K562 (cell line): ENCODE data around the gene GRIK3. TPM values are rescaled to one million over a fixed set of nuclear protein-coding genes. Genes with fewer than 3 reads are reported as not detected.

Source experiments
- ATAC-seq: fragments of 200-7000 bp; cut with Tn5 transposase; 3 replicates; pipeline ENCODE4 v1.9.1; 2020; ENCODE audit warnings: moderate library complexity
- BruUV-seq: library from RNA; stranded (reverse); fragments of 400-500 nt; replicated peaks from 2 replicates; lab custom pipeline; 2021; lab: Mats Ljungman, UMichigan
- CTCF ChIA-PET: fragments of 300-600 bp; formaldehyde crosslinking; extraction: SDS; loops from one replicate; lab custom pipeline; 2021; ENCODE audit warnings: low intra/inter-chr PET ratio; lab: Yijun Ruan, JAX
- POLR2A ChIA-PET: fragments of 300-600, 350-650 bp; sonication (Branson Sonifier 250); formaldehyde crosslinking; extraction: SDS; loops from one replicate; lab custom pipeline; 2021; ENCODE audit warnings: antibody characterized with exemption, inconsistent platforms; lab: Yijun Ruan, JAX
- DNase-seq, 4 experiments: peaks; one replicate each; pipeline versions ENCODE4 v3.0.0 to v3.0.0-alpha.2; 2011 to 2018; ENCODE audit warnings: low spot score in 3 of 4, mixed read lengths in 3 of 4; ENCODE audit errors: extremely low read depth in 1 of 4
- FAIRE-seq: peaks from 2 replicates; lab custom pipeline; 2011; peaks lifted over from hg19 to GRCh38; lab: Jason Lieb, UNC
- H2AFZ ChIP-seq: 2 replicates; pipeline ENCODE4 v1.6.0; 2011; ENCODE audit warnings: low read depth, low read length, control low read depth, inconsistent platforms
- H3K27ac ChIP-seq: fragments of 200-600 bp; 3 replicates; pipeline ENCODE4 v1.8.0; 2011; ENCODE audit warnings: low read depth, mild to moderate bottlenecking, control low read depth, inconsistent platforms, low read length, moderate library complexity, mixed read lengths; ENCODE audit errors: extremely low read depth
- H3K27me3 ChIP-seq, 2 experiments: fragments of 300-600 bp in 1 of 2; 2 replicates in 1 of 2; 3 replicates in 1 of 2; pipeline versions ENCODE4 v1.6.0 to v1.8.0; 2011; ENCODE audit warnings: inconsistent platforms in 2 of 2, low read length in 2 of 2, mild to moderate bottlenecking in 1 of 2, mixed read lengths in 1 of 2, moderate library complexity in 1 of 2; ENCODE audit not compliant: control insufficient read depth in 2 of 2, insufficient read depth in 2 of 2
- H3K36me3 ChIP-seq: fragments of 300-600 bp; 3 replicates; pipeline ENCODE4 v1.8.0; 2011; ENCODE audit warnings: mild to moderate bottlenecking, low read length, inconsistent platforms; ENCODE audit not compliant: control insufficient read depth, insufficient read depth
- H3K4me1 ChIP-seq, 2 experiments: fragments of 200-600 bp in 1 of 2; replicated peaks in 1 of 2; 2 replicates in 1 of 2; 3 replicates in 1 of 2; pipeline versions ENCODE4 v1.5.1 to v1.8.0; 2011; ENCODE audit warnings: inconsistent platforms in 2 of 2, low read length in 2 of 2, mild to moderate bottlenecking in 1 of 2, mixed read lengths in 1 of 2, moderate library complexity in 1 of 2; ENCODE audit not compliant: control insufficient read depth in 2 of 2, insufficient read depth in 2 of 2
- H3K4me2 ChIP-seq: 2 replicates; pipeline ENCODE4 v1.6.1; 2011; ENCODE audit warnings: low read length, control low read depth, inconsistent platforms, mixed read lengths; ENCODE audit not compliant: insufficient read depth
- H3K4me3 ChIP-seq: fragments of 200-600 bp; sonication (generic), shearing (Covaris generic); 2 replicates; pipeline ENCODE4 v1.5.1; 2016; ENCODE audit warnings: control low read depth, inconsistent platforms
- H3K79me2 ChIP-seq: fragments of 200-600 bp; 3 replicates; pipeline ENCODE4 v1.8.0; 2011; ENCODE audit warnings: low read length, inconsistent platforms; ENCODE audit not compliant: control insufficient read depth, insufficient read depth
- H3K9ac ChIP-seq, 2 experiments: 2 replicates each; pipeline versions ENCODE4 v1.6.0 to v1.6.1; 2011; ENCODE audit warnings: low read depth in 2 of 2, low read length in 2 of 2, control low read depth in 1 of 2, inconsistent platforms in 1 of 2, mild to moderate bottlenecking in 1 of 2, mixed read lengths in 1 of 2; ENCODE audit not compliant: insufficient read depth in 1 of 2
- H3K9me1 ChIP-seq: one replicate; pipeline ENCODE4 v1.6.0; 2011; ENCODE audit warnings: inconsistent platforms, mild to moderate bottlenecking, low read length, moderate library complexity; ENCODE audit not compliant: control insufficient read depth, insufficient read depth
- H3K9me3 ChIP-seq: replicated peaks from 2 replicates; pipeline ENCODE4 v1.5.1; 2011; ENCODE audit warnings: low read depth, low read length, inconsistent platforms; ENCODE audit not compliant: control insufficient read depth, insufficient read depth
- H4K20me1 ChIP-seq: replicated peaks from 2 replicates; pipeline ENCODE4 v1.6.1; 2011; ENCODE audit warnings: low read length, inconsistent platforms, mixed read lengths; ENCODE audit not compliant: control insufficient read depth, insufficient read depth
- ARHGAP35 ChIP-seq: fragments of 450-650 bp; IDR thresholded peaks from 2 replicates; pipeline ENCODE4 v1.6.1; 2018; ENCODE audit not compliant: partially characterized antibody
- ARID1B ChIP-seq: fragments of 450-650 bp; IDR thresholded peaks from 2 replicates; pipeline ENCODE4 v1.6.1; 2016; ENCODE audit warnings: antibody characterized with exemption, mild to moderate bottlenecking, inconsistent platforms
- CHCHD3 ChIP-seq: fragments of 250-450 bp; sonication (Bioruptor Pico); IDR thresholded peaks from 2 replicates; pipeline ENCODE4 v2.1.2; 2022; ENCODE audit warnings: mild to moderate bottlenecking
- DMBX1 ChIP-seq: fragments of 250-450 bp; sonication (Bioruptor Pico); IDR thresholded peaks from 2 replicates; pipeline ENCODE4 v1.8.0; 2022; ENCODE audit warnings: inconsistent platforms, mild to moderate bottlenecking, moderate library complexity, borderline replicate concordance
- DPF2 ChIP-seq: fragments of 450-650 bp; IDR thresholded peaks from 2 replicates; pipeline ENCODE4 v1.6.1; 2016
- JUND ChIP-seq, 2 experiments: IDR thresholded peaks; 2 replicates in 1 of 2; 3 replicates in 1 of 2; pipeline ENCODE4 v1.6.1; 2011; ENCODE audit warnings: borderline replicate concordance in 2 of 2, low read depth in 2 of 2, low read length in 2 of 2, improper control_type of control experiment in 1 of 2, missing biosample characterization in 1 of 2, missing genetic modification characterization in 1 of 2, missing genetic modification reagents in 1 of 2
- POLR2AphosphoS2 ChIP-seq: IDR thresholded peaks from 2 replicates; pipeline ENCODE4 v1.6.1; 2012; ENCODE audit warnings: low read length, improper control_type of control experiment
- POLR3A ChIP-seq: IDR thresholded peaks from 2 replicates; pipeline ENCODE4 v1.6.1; 2011; ENCODE audit warnings: borderline replicate concordance, mild to moderate bottlenecking, moderate library complexity; ENCODE audit not compliant: insufficient read length, insufficient read depth; ENCODE audit errors: extremely low read depth
- TAF1 ChIP-seq: IDR thresholded peaks from 2 replicates; pipeline ENCODE4 v1.6.1; 2011; ENCODE audit warnings: mild to moderate bottlenecking, low read length, moderate library complexity; ENCODE audit not compliant: insufficient read depth, control insufficient read depth, severe bottlenecking; ENCODE audit errors: extremely low read depth
- ZNF316 ChIP-seq: fragments of 450-650 bp; IDR thresholded peaks from 2 replicates; pipeline ENCODE4 v1.6.1; 2016
- ZNF696 ChIP-seq: fragments of 250-450 bp; sonication (Bioruptor Pico); conservative IDR thresholded peaks from 2 replicates; pipeline ENCODE4 v1.4.0; 2020; ENCODE audit warnings: mild to moderate bottlenecking, moderate library complexity
- WGBS: fragments of 100-300 bp; shearing (Covaris generic); methylation state at CpG from one replicate; pipeline ENCODE4 v1.1.6; 2016; ENCODE audit warnings: low coverage, mixed read lengths; ENCODE audit not compliant: insufficient coverage; ENCODE audit errors: missing lambda C conversion rate; 5-methylcytosine and 5-hydroxymethylcytosine counted together
- in situ Hi-C: fragments of 300-500 bp; cut with MboI; formaldehyde crosslinking; loops from 4 replicates; pipeline ENCODE4 v1.15.0; 2018; ENCODE audit warnings: inconsistent platforms, mixed read lengths
- intact Hi-C: fragments of 100-400 bp; cut with micrococcal nuclease; formaldehyde crosslinking; loops from 2 replicates; pipeline ENCODE4 v1.14.2; 2022
- polyA plus RNA-seq, 8 experiments: library from polyadenylated mRNA; depleted of rRNA in 4 of 8; stranded (reverse) in 5 of 8; unstranded in 3 of 8; fragments of >200 nt; fragmentation: Nextera tagmentation in 2 of 8; fragmentation: Illumina TruSeq in 1 of 8; extraction: Ambion mirVana in 2 of 8; extraction: Trizol in 1 of 8; gene quantifications; 2 replicates each; pipeline versions ENCODE4 v1.2.1 to v1.2.3, GENCODE V29; 2011 to 2014; ENCODE audit warnings: inconsistent platforms in 1 of 8, missing spikeins in 1 of 8
- total RNA-seq, 7 experiments: library from RNA; depleted of rRNA in 6 of 7; stranded (reverse); fragments of >200 nt in 6 of 7; fragmentation: Illumina TruSeq in 2 of 7; extraction: Trizol in 2 of 7; gene quantifications; 2 replicates each; pipeline versions ENCODE4 v1.2.1 to v1.2.3, GENCODE V29; 2011 to 2021; ENCODE audit warnings: low replicate concordance in 1 of 7
- TF ChIP-seq, protein P1 (sequence below): fragments of 250-450 bp; sonication (Bioruptor Pico); IDR thresholded peaks from 2 replicates; pipeline ENCODE4 v1.5.1; 2021; ENCODE audit warnings: mild to moderate bottlenecking
- TF ChIP-seq, protein P2 (sequence below): sonication (generic); formaldehyde crosslinking; IDR thresholded peaks from 2 replicates; pipeline ENCODE4 v1.8.1; 2022; ENCODE audit warnings: missing genetic modification reagents
- TF ChIP-seq, protein P3 (sequence below): fragments of 150-350 bp; conservative IDR thresholded peaks from 2 replicates; pipeline ENCODE4 v1.6.1; 2014; ENCODE audit warnings: low read length
- TF ChIP-seq, protein P4 (sequence below): fragments of 250-450 bp; sonication (Bioruptor Pico); IDR thresholded peaks from 2 replicates; pipeline ENCODE4 v1.6.1; 2021; ENCODE audit warnings: mild to moderate bottlenecking

The GRIK3 gene
- total and polyA plus RNA-seq, 9 of the 15 experiments (the other 6 are each of a cell fraction or from before 2014, with no cell fraction given), result not detected

GRCh38 chr1:36964830-36965229, 69.5 kb downstream of the GRIK3 start:
- WGBS, result 0% methylated on average over 8 of the region's 8 CpGs
- ATAC-seq (no peak), DNase-seq (no peak), FAIRE-seq (no peak)
- ChIA-PET CTCF (no interaction called here), POLR2A (interaction anchor here (1.2 kb wide), 1 partner anchor 9 kb away, joined by 4 read pairs; no protein-coding TSS in a partner anchor)
- Histone ChIP-seq H3K27ac (no peak overlapping the region), H3K4me3 (no peak overlapping the region), H3K36me3 (no peaks in the 10 kb centered on the region), H3K9me1 (no peaks in the 10 kb centered on the region), H3K4me2 (no peak overlapping the region), H4K20me1 (peaks cover 21% of the 10 kb centered on the region), H3K9ac (no peak overlapping the region), H3K27me3 (no peaks in the 10 kb centered on the region; a peak in 2 of 5 replicates), H3K4me1 (no peaks in the 10 kb centered on the region; a peak in 1 of 5 replicates), H3K79me2 (no peaks in the 10 kb centered on the region), H2AFZ (no peak overlapping the region), H3K9me3 (no peaks in the 10 kb centered on the region)
- intact Hi-C loops, result no loop called here
- TF ChIP-seq, protein P1, sequence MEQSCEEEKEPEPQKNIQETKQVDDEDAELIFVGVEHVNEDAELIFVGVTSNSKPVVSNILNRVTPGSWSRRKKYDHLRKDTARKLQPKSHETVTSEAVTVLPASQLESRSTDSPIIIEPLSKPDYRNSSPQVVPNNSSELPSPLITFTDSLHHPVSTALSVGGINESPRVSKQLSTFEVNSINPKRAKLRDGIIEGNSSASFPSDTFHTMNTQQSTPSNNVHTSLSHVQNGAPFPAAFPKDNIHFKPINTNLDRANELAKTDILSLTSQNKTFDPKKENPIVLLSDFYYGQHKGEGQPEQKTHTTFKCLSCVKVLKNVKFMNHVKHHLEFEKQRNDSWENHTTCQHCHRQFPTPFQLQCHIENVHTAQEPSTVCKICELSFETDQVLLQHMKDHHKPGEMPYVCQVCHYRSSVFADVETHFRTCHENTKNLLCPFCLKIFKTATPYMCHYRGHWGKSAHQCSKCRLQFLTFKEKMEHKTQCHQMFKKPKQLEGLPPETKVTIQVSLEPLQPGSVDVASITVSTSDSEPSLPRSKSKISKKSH (CRISPR knock-in tag), result no peak
- TF ChIP-seq ARID1B (no peak), POLR3A (no peak), DMBX1 (CRISPR knock-in tag) (no peak), CHCHD3 (no peak), ZNF316 (no peak), JUND (IDR thresholded peaks at IDR 0.05; ENCODE audit: borderline replicate concordance, low read depth, low read length) (no peak), JUND (tag; IDR thresholded peaks at IDR 0.05; ENCODE audit: borderline replicate concordance, low read depth, low read length) (no peak), POLR2AphosphoS2 (no peak), TAF1 (no peak), ARHGAP35 (no peak), DPF2 (no peak), ZNF696 (CRISPR knock-in tag) (no peak)
- TF ChIP-seq, protein P2, sequence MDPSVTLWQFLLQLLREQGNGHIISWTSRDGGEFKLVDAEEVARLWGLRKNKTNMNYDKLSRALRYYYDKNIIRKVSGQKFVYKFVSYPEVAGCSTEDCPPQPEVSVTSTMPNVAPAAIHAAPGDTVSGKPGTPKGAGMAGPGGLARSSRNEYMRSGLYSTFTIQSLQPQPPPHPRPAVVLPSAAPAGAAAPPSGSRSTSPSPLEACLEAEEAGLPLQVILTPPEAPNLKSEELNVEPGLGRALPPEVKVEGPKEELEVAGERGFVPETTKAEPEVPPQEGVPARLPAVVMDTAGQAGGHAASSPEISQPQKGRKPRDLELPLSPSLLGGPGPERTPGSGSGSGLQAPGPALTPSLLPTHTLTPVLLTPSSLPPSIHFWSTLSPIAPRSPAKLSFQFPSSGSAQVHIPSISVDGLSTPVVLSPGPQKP (CRISPR knock-in tag), result no peak
- TF ChIP-seq, protein P3, sequence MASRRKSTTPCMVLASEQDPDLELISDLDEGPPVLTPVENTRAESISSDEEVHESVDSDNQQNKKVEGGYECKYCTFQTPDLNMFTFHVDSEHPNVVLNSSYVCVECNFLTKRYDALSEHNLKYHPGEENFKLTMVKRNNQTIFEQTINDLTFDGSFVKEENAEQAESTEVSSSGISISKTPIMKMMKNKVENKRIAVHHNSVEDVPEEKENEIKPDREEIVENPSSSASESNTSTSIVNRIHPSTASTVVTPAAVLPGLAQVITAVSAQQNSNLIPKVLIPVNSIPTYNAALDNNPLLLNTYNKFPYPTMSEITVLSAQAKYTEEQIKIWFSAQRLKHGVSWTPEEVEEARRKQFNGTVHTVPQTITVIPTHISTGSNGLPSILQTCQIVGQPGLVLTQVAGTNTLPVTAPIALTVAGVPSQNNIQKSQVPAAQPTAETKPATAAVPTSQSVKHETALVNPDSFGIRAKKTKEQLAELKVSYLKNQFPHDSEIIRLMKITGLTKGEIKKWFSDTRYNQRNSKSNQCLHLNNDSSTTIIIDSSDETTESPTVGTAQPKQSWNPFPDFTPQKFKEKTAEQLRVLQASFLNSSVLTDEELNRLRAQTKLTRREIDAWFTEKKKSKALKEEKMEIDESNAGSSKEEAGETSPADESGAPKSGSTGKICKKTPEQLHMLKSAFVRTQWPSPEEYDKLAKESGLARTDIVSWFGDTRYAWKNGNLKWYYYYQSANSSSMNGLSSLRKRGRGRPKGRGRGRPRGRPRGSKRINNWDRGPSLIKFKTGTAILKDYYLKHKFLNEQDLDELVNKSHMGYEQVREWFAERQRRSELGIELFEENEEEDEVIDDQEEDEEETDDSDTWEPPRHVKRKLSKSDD, result no peak
- TF ChIP-seq, protein P4, sequence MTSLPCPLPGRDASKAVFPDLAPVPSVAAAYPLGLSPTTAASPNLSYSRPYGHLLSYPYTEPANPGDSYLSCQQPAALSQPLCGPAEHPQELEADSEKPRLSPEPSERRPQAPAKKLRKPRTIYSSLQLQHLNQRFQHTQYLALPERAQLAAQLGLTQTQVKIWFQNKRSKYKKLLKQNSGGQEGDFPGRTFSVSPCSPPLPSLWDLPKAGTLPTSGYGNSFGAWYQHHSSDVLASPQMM (CRISPR knock-in tag), result no peak
- in situ Hi-C loops, result no loop called here
- no TSS peak for BruUV-seq
